NT2/D1 (cell line): ENCODE measurements around the gene ZNF57.

ENCODE experiments used
- SUZ12 ChIP-seq: IDR thresholded peaks from 2 replicates; pipeline ENCODE4 v1.6.1; 2011; ENCODE audit not compliant: insufficient read length, insufficient read depth; ENCODE audit errors: extremely low read depth
- ZNF274 ChIP-seq: IDR thresholded peaks from 2 replicates; pipeline ENCODE4 v1.6.1; 2011; ENCODE audit warnings: mild to moderate bottlenecking, low read depth, low read length

GRCh38 chr19:2867025-2867991, 33.4 kb upstream of the ZNF57 start, which contains the start of gene ZNF556:
- no peak for TF ChIP-seq ZNF274
- TF ChIP-seq SUZ12: no peak
